ENCODE results near the gene WRAP53. TPM values are rescaled to one million over a fixed set of nuclear protein-coding genes. Genes with fewer than 3 reads are reported as not detected.

WRAP53 gene
- total and polyA plus RNA-seq, 10 donors, result 8.5 to 21.8 (median 9.8) TPM

GRCh38 chr17:7717756-7718350, 29.6 kb downstream of the WRAP53 start:
- no peak for DNase-seq
- H3K27me3 ChIP-seq (replicated peaks in 1 of 7), result peaks cover 5 to 98% (median 48%) of the 10 kb centered on the region in 7 donors
- H3K36me3 ChIP-seq, result no peaks in the 10 kb centered on the region
- H3K4me3 ChIP-seq, result peak overlapping the region; percentile 16 to 71 (median 44)
- H3K9me3 ChIP-seq, result no peaks in the 10 kb centered on the region
- H3K27ac ChIP-seq, result no peak overlapping the region
- TF ChIP-seq CTCF (IDR thresholded peaks at IDR 0.05 in 8 of 11, conservative IDR thresholded peaks at IDR 0.05 in 3 of 11) (no peak), POLR2AphosphoS5 (IDR thresholded peaks at IDR 0.05) (no peak), POLR2A (IDR thresholded peaks at IDR 0.05) (no peak)
- intact Hi-C loops (cut with DNase I; ENCODE audit: low total_unique reads), result no loop called here
- 2 to 6% (median 3%) methylated on average over 16 of the region's 16 CpGs for WGBS, 5 donors
- peaks cover 9 to 25% (median 21%) of the 10 kb centered on the region in 6 donors for H3K4me1 ChIP-seq

GRCh38 chr17:7719661-7720060, 31.4 kb downstream of the WRAP53 start:
- TF ChIP-seq POLR2AphosphoS5 (IDR thresholded peaks at IDR 0.05) (no peak), POLR2A (IDR thresholded peaks at IDR 0.05) (no peak), CTCF (IDR thresholded peaks at IDR 0.05 in 8 of 11, conservative IDR thresholded peaks at IDR 0.05 in 3 of 11) (no peak)
- Histone ChIP-seq H3K27ac (no peak overlapping the region), H3K27me3 (replicated peaks in 1 of 7) (peaks cover 5 to 98% (median 38%) of the 10 kb centered on the region in 7 donors), H3K4me1 (peaks cover 9 to 25% (median 21%) of the 10 kb centered on the region in 6 donors), H3K36me3 (no peaks in the 10 kb centered on the region), H3K9me3 (no peaks in the 10 kb centered on the region), H3K4me3 (no peak overlapping the region)
- 74 to 88% (median 76%) methylated on average over 6 to 9 of the region's 9 CpGs for WGBS, 5 donors
- intact Hi-C loops (cut with DNase I; ENCODE audit: low total_unique reads), result no loop called here
- no peak for DNase-seq

- H3K27me3 ChIP-seq (replicated peaks in 1 of 7), result peaks cover 5 to 98% (median 38%) of the 10 kb centered on the region in 7 donors
- peaks cover 9 to 25% (median 21%) of the 10 kb centered on the region in 6 donors for H3K4me1 ChIP-seq
- intact Hi-C loops (cut with DNase I; ENCODE audit: low total_unique reads), result no loop called here
- no peak for DNase-seq
- TF ChIP-seq CTCF (IDR thresholded peaks at IDR 0.05 in 8 of 11, conservative IDR thresholded peaks at IDR 0.05 in 3 of 11), result no peak
- no peak for TF ChIP-seq POLR2AphosphoS5 (IDR thresholded peaks at IDR 0.05)
- no peak for TF ChIP-seq POLR2A (IDR thresholded peaks at IDR 0.05)
- no peak overlapping the region for H3K4me3 ChIP-seq
- H3K27ac ChIP-seq, result no peak overlapping the region
- 42 to 64% (median 56%) methylated on average over 4 of the region's 4 CpGs for WGBS, 5 donors
- H3K36me3 ChIP-seq, result no peaks in the 10 kb centered on the region
- H3K9me3 ChIP-seq, result no peaks in the 10 kb centered on the region
These were observed 31.8 kb downstream of the WRAP53 start for GRCh38 chr17:7720125-7720524.

GRCh38 chr17:7721612-7722011, 33.3 kb downstream of the WRAP53 start:
- TF ChIP-seq POLR2A (IDR thresholded peaks at IDR 0.05), result no peak
- no peak for TF ChIP-seq CTCF (IDR thresholded peaks at IDR 0.05 in 8 of 11, conservative IDR thresholded peaks at IDR 0.05 in 3 of 11)
- no peak for TF ChIP-seq POLR2AphosphoS5 (IDR thresholded peaks at IDR 0.05)
- intact Hi-C loops (cut with DNase I; ENCODE audit: low total_unique reads), result no loop called here

More at GRCh38 chr17:7721612-7722011, 33.3 kb downstream of the WRAP53 start:
- Histone ChIP-seq H3K4me1 (peaks cover 7 to 19% (median 16%) of the 10 kb centered on the region in 6 donors), H3K36me3 (no peaks in the 10 kb centered on the region), H3K9me3 (no peaks in the 10 kb centered on the region), H3K27ac (no peak overlapping the region), H3K27me3 (replicated peaks in 1 of 7) (peaks cover 0 to 97% (median 32%) of the 10 kb centered on the region in 7 donors), H3K4me3 (no peak overlapping the region)
- DNase-seq, result no peak
- WGBS, 5 donors, result 73 to 91% (median 79%) methylated on average over 2 of the region's 2 CpGs
